Spleen (tissue), 11 donors: ENCODE results near the gene EXD3. TPM values are rescaled to one million over a fixed set of nuclear protein-coding genes. Genes with fewer than 3 reads are reported as not detected.

Source experiments
- DNase-seq: peaks from one replicate; pipeline ENCODE4 v3.0.0-alpha.2; 2020
- H3K27ac ChIP-seq, 8 donors: fragments of 200-600 bp; sonication (generic) in 7 of 8; 1 replicate in 4 of 8; 2 replicates in 4 of 8; pipeline versions ENCODE4 v1.5.0 to v1.8.0; 2016 to 2021; ENCODE audit warnings: inconsistent platforms in 4 of 8, mild to moderate bottlenecking in 4 of 8, moderate library complexity in 1 of 8
- H3K27me3 ChIP-seq, 7 donors: fragments of 200-600 bp; sonication (generic) in 6 of 7; replicated peaks in 1 of 7; 1 replicate in 4 of 7; 2 replicates in 3 of 7; pipeline versions ENCODE4 v1.5.0 to v1.8.0; 2016 to 2021; ENCODE audit warnings: inconsistent platforms in 3 of 7, mild to moderate bottlenecking in 1 of 7
- H3K36me3 ChIP-seq, 6 donors: fragments of 200-600 bp; sonication (generic) in 5 of 6; 1 replicate in 4 of 6; 2 replicates in 2 of 6; pipeline versions ENCODE4 v1.5.0 to v1.8.0; 2016 to 2021; ENCODE audit warnings: inconsistent platforms in 2 of 6
- H3K4me1 ChIP-seq, 6 donors: fragments of 200-600 bp; sonication (generic) in 5 of 6; 1 replicate in 3 of 6; 2 replicates in 3 of 6; pipeline versions ENCODE4 v1.5.0 to v1.8.0; 2016 to 2021; ENCODE audit warnings: inconsistent platforms in 3 of 6
- H3K4me3 ChIP-seq, 8 donors: fragments of 200-600 bp; sonication (generic) in 7 of 8; 1 replicate in 4 of 8; 2 replicates in 4 of 8; pipeline versions ENCODE4 v1.5.0 to v1.8.0; 2016 to 2021; ENCODE audit warnings: inconsistent platforms in 4 of 8, mild to moderate bottlenecking in 4 of 8, moderate library complexity in 2 of 8
- H3K9me3 ChIP-seq, 8 donors: fragments of 200-600 bp; sonication (generic) in 7 of 8; 1 replicate in 4 of 8; 2 replicates in 4 of 8; pipeline versions ENCODE4 v1.5.0 to v1.8.0; 2016 to 2021; ENCODE audit warnings: inconsistent platforms in 4 of 8
- CTCF ChIP-seq, 11 experiments: fragments of 200-600 bp in 7 of 11; fragments of 450-650 bp in 4 of 11; sonication (generic) in 4 of 11; IDR thresholded peaks in 8 of 11; conservative IDR thresholded peaks in 3 of 11; 1 replicate in 7 of 11; 2 replicates in 4 of 11; pipeline versions ENCODE4 v1.4.0 to v1.8.0; 2016 to 2021; ENCODE audit warnings: antibody characterized with exemption in 11 of 11, inconsistent platforms in 4 of 11, mild to moderate bottlenecking in 1 of 11
- POLR2A ChIP-seq, 3 donors: fragments of 450-650 bp; IDR thresholded peaks; one replicate each; pipeline ENCODE4 v1.5.1; 2017; ENCODE audit warnings: antibody characterized with exemption in 3 of 3, mild to moderate bottlenecking in 1 of 3
- POLR2AphosphoS5 ChIP-seq, 3 donors: sonication (generic); formaldehyde crosslinking; IDR thresholded peaks; one replicate each; pipeline ENCODE4 v1.5.1; 2017; ENCODE audit warnings: antibody characterized with exemption in 3 of 3
- WGBS, 5 donors: extraction: QIAGEN DNeasy Blood & Tissue Kit in 3 of 5; methylation state at CpG; one replicate each; pipeline versions ENCODE4 v1.1.5 to v1.1.7; 2013 to 2018; 5-methylcytosine and 5-hydroxymethylcytosine counted together
- intact Hi-C: fragments of 100-400 bp; cut with DNase I; formaldehyde crosslinking; loops from one replicate; pipeline ENCODE4 v1.15.0; 2023; ENCODE audit warnings: low total_unique reads
- polyA plus RNA-seq, 3 donors: library from polyadenylated mRNA; stranded (reverse); fragments of 200-250 nt; gene quantifications; one replicate each; pipeline ENCODE4 v1.2.1, GENCODE V29; 2013
- total RNA-seq, 7 donors: library from RNA; depleted of rRNA in 3 of 7; stranded (reverse); fragments of >200 nt in 3 of 7; fragmentation: NEBNext Ultra II Directional in 4 of 7; extraction: Animal tissue kit (Norgen Biotek cat#: 25700) in 4 of 7; gene quantifications; one replicate each; pipeline versions ENCODE4 v1.1.0 to v1.2.1, GENCODE V29; 2016 to 2021
- donor health status: healthy with polysubstance abuse.
- donor health status: DM: no; HTN: no; CAD: no; lungs with moderate emphysema.
- donor health status: DM: no; HTN: no; CAD: no.
- donor health status: Bipolar disorder and iron deficiency.
- donor health status: healthy.
- donor health status: DM: no; HTN: no; CAD: no.
- donor health status: DM: yes; HTN: yes; CAD: no.

EXD3 gene
- total and polyA plus RNA-seq, 10 donors: 14.5 to 62.3 (median 36.3) TPM

DNA sequence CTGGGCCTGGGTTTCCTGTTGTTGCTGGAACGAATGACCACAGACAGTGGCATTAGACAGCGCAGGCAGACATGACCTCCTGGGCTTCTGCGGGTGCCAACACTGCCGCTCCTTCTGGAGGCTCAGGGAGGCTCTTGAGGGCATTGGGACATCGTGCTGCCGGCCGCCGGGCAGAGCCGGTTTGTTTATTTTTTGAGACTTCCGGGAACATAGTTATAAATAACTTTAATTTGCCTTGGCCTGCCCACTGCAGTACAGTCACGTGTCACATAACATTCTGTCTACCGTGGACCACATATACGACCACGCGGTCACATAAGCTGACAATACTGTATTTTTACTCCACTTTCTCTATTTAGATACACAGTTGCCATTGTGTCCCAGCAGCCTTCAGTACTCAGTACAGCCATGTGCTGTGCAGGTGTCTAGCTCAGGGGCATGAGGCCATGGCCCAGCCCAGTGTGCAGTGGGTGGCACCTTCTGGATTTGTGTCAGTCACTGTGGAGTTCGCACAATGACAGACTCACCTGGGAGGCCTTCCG is 153.7 kb downstream of the EXD3 start:
- H3K27me3 ChIP-seq: no peaks in the 10 kb centered on the region
- no peaks in the 10 kb centered on the region for H3K9me3 ChIP-seq
- WGBS, 5 donors: 41 to 66% (median 62%) methylated on average over 17 of the region's 17 CpGs
- TF ChIP-seq POLR2AphosphoS5 (IDR thresholded peaks at IDR 0.05) (peak; percentile 47 to 72 (median 66)), POLR2A (IDR thresholded peaks at IDR 0.05) (no peak)
- peak overlapping the region in 5 of 8 donors; percentile 17 to 70 (median 24) for H3K4me3 ChIP-seq
- peak; percentile 76 for DNase-seq
- peaks cover 12 to 79% (median 36%) of the 10 kb centered on the region in 6 donors for H3K4me1 ChIP-seq
- peak overlapping the region in 6 of 8 donors; percentile 10 to 82 (median 70) for H3K27ac ChIP-seq
- intact Hi-C loops: no loop called here
- peaks cover 0 to 96% (median 47%) of the 10 kb centered on the region in 6 donors for H3K36me3 ChIP-seq

DNA sequence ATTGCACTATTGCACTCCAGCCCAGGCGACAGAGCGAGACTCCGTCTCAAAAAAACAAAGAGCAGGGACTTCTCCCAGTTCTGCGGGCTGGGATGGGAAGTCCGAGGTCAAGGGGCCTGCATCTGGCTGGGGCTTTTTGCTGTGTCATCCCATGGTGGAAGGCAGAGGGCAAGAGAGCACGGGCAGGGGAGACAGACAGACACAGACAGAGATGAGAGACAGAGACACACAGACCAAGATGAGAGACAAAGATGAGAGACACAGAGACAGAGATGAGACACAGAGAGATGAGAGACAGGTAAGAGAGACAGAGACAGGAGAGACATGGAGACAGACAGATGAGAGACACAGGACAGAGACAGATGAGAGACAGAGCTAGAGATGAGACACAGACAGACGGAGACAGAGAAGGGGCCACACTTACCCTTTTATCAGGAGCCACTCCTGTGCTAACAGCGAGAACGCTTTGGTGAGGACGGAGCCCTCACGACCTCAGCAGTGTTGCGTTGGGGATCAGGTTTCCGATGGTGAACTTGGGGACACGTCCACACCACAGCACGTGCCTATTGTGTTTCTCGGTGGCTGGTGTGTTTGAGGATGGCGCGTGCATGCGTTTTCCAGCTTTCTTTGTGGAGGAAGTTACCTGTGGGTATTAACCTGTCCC is 154.3 kb downstream of the EXD3 start:
- H3K4me3 ChIP-seq: peak overlapping the region in 5 of 8 donors; percentile 17 to 70 (median 24)
- WGBS, 5 donors: 60 to 75% (median 70%) methylated on average over 19 of the region's 19 CpGs
- DNase-seq: no peak
- intact Hi-C loops: no loop called here
- H3K9me3 ChIP-seq: no peaks in the 10 kb centered on the region
- TF ChIP-seq POLR2A (IDR thresholded peaks at IDR 0.05) (no peak), POLR2AphosphoS5 (IDR thresholded peaks at IDR 0.05) (peak in 1 of 3 donors; percentile 10), CTCF (IDR thresholded peaks at IDR 0.05 in 8 of 11, conservative IDR thresholded peaks at IDR 0.05 in 3 of 11) (peak in 1 of 11 experiments; percentile 4)
- H3K36me3 ChIP-seq: peaks cover 0 to 98% (median 54%) of the 10 kb centered on the region in 6 donors
- no peaks in the 10 kb centered on the region for H3K27me3 ChIP-seq
- H3K27ac ChIP-seq: peak overlapping the region in 7 of 8 donors; percentile 3 to 82 (median 70)
- peaks cover 12 to 73% (median 36%) of the 10 kb centered on the region in 6 donors for H3K4me1 ChIP-seq

DNA sequence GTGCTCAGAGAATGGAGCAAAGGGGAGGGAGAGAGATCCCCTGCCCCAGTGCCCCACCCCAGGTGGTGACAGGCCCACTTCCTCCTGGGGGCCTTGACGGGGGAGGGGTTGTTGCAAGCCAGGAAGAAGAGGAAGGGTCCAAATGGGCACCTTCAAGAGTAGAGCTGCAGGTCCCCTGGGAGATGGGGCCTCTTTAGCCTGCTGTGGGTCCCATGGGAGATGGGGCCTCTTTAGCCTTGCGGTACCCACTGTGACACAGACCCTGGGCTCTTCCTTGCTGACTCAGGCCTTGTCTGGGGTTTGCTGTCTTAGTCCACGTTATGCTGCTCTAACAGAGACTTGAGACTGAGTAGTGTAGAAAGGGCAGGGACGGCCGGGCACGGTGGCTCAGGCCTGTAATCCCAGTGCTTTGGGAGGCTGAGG is 155.0 kb downstream of the EXD3 start:
- DNase-seq: peak; percentile 73
- no peak for TF ChIP-seq CTCF (IDR thresholded peaks at IDR 0.05 in 8 of 11, conservative IDR thresholded peaks at IDR 0.05 in 3 of 11)
- peak in 1 of 3 donors; percentile 25 for TF ChIP-seq POLR2AphosphoS5 (IDR thresholded peaks at IDR 0.05)
- TF ChIP-seq POLR2A (IDR thresholded peaks at IDR 0.05): no peak
- peak overlapping the region in 6 of 8 donors; percentile 3 to 82 (median 70) for H3K27ac ChIP-seq
- H3K4me3 ChIP-seq: peak overlapping the region in 2 of 8 donors; percentile 41 to 70
- no peaks in the 10 kb centered on the region for H3K27me3 ChIP-seq
- intact Hi-C loops: no loop called here
- H3K4me1 ChIP-seq: peaks cover 12 to 69% (median 36%) of the 10 kb centered on the region in 6 donors
- H3K36me3 ChIP-seq: peaks cover 0 to 98% (median 52%) of the 10 kb centered on the region in 6 donors
- WGBS, 5 donors: 62 to 68% (median 66%) methylated on average over 5 to 6 of the region's 6 CpGs
- H3K9me3 ChIP-seq: no peaks in the 10 kb centered on the region

- peaks cover 0 to 91% (median 41%) of the 10 kb centered on the region in 6 donors for H3K36me3 ChIP-seq
- 90 to 95% (median 90%) methylated on average over 28 to 34 of the region's 34 CpGs for WGBS, 5 donors
- DNase-seq: peak; percentile 78
- peaks cover 12 to 60% (median 36%) of the 10 kb centered on the region in 6 donors for H3K4me1 ChIP-seq
- H3K27ac ChIP-seq: peak overlapping the region in 2 of 8 donors; percentile 14 to 70
- H3K9me3 ChIP-seq: no peaks in the 10 kb centered on the region
- H3K4me3 ChIP-seq: no peak overlapping the region
- H3K27me3 ChIP-seq: no peaks in the 10 kb centered on the region
- TF ChIP-seq POLR2AphosphoS5 (IDR thresholded peaks at IDR 0.05): peak in 1 of 3 donors; percentile 33
- TF ChIP-seq POLR2A (IDR thresholded peaks at IDR 0.05): no peak
- TF ChIP-seq CTCF (IDR thresholded peaks at IDR 0.05 in 8 of 11, conservative IDR thresholded peaks at IDR 0.05 in 3 of 11): no peak
- intact Hi-C loops: no loop called here
Observed at GRCh38 chr9:137266585-137267453, 156.1 kb downstream of the EXD3 start.
